Tibial artery (tissue), 4 donors: Measurements from ENCODE around the gene FITM1.

ENCODE experiments used
- DNase-seq, 2 donors: peaks; one replicate each; pipeline ENCODE4 v3.0.0-alpha.2; 2019
- H3K27ac ChIP-seq, 2 donors: fragments of 200-600 bp; sonication (generic) in 1 of 2; 1 replicate in 1 of 2; 2 replicates in 1 of 2; pipeline ENCODE4 v1.5.1; 2018 to 2019; ENCODE audit warnings: mild to moderate bottlenecking in 1 of 2
- H3K27me3 ChIP-seq, 2 donors: fragments of 200-600 bp; sonication (generic) in 1 of 2; one replicate each; pipeline versions ENCODE4 v1.5.1 to v1.6.0; 2016 to 2019
- H3K36me3 ChIP-seq, 3 donors: fragments of 200-600 bp; sonication (generic) in 2 of 3; one replicate each; pipeline ENCODE4 v1.5.1; 2016 to 2019; ENCODE audit warnings: mild to moderate bottlenecking in 2 of 3
- H3K4me1 ChIP-seq, 4 donors: fragments of 200-600 bp; sonication (generic) in 2 of 4; 1 replicate in 3 of 4; 2 replicates in 1 of 4; pipeline ENCODE4 v1.5.1; 2016 to 2019
- H3K4me3 ChIP-seq, 2 donors: fragments of 200-600 bp; sonication (generic) in 1 of 2; 1 replicate in 1 of 2; 2 replicates in 1 of 2; pipeline ENCODE4 v1.5.1; 2018 to 2019; ENCODE audit warnings: mild to moderate bottlenecking in 2 of 2
- H3K9me3 ChIP-seq, 3 donors: fragments of 200-600 bp; sonication (generic) in 1 of 3; one replicate each; pipeline ENCODE4 v1.5.1; 2016 to 2019
- CTCF ChIP-seq, 2 experiments: fragments of 200-600 bp in 1 of 2; fragments of 450-650 bp in 1 of 2; IDR thresholded peaks; one replicate each; pipeline ENCODE4 v1.5.1; 2017 to 2019; ENCODE audit warnings: antibody characterized with exemption in 2 of 2, mild to moderate bottlenecking in 1 of 2, moderate library complexity in 1 of 2
- intact Hi-C: fragments of 100-400 bp; cut with DNase I; formaldehyde crosslinking; loops from one replicate; pipeline ENCODE4 v1.15.0; 2023; ENCODE audit warnings: low total_unique reads

Gene FITM1

DNA sequence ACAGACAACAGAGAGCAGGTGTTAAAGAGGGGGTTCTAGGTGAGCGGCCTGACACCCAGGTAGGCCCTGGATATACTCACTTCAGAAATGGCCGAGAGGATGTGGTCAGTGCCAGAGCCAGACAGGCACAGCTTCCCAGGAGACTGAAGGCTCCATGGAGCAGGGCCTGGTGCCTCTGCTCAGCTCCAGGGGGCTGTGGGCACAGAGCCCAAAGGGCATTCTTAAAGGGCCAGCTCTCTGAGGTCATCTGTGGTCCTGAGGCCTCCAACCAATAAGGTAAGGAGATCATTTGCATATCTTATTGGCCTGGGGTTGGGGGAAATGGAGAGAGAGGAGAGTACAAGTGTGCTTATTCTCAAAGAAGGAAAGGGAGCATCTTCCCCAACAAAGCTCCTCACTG is 46.0 kb upstream of the FITM1 start:
- DNase-seq: no peak
- no peak for TF ChIP-seq CTCF (IDR thresholded peaks at IDR 0.05)
- Histone ChIP-seq H3K27ac (no peak overlapping the region), H3K36me3 (no peaks in the 10 kb centered on the region), H3K4me1 (peaks cover 0 to 10% (median 7%) of the 10 kb centered on the region in 4 donors), H3K27me3 (peaks cover 0 to 3% of the 10 kb centered on the region in 2 donors), H3K4me3 (no peak overlapping the region), H3K9me3 (no peaks in the 10 kb centered on the region)
- intact Hi-C loops: no loop called here

GRCh38 chr14:24085215-24085614 is 45.2 kb upstream of the FITM1 start:
- TF ChIP-seq CTCF (IDR thresholded peaks at IDR 0.05): no peak
- no peaks in the 10 kb centered on the region for H3K9me3 ChIP-seq
- no peak overlapping the region for H3K27ac ChIP-seq
- peaks cover 0 to 3% of the 10 kb centered on the region in 2 donors for H3K27me3 ChIP-seq
- intact Hi-C loops: no loop called here
- no peak overlapping the region for H3K4me3 ChIP-seq
- no peaks in the 10 kb centered on the region for H3K36me3 ChIP-seq
- no peak for DNase-seq
- peaks cover 0 to 10% (median 7%) of the 10 kb centered on the region in 4 donors for H3K4me1 ChIP-seq

DNA sequence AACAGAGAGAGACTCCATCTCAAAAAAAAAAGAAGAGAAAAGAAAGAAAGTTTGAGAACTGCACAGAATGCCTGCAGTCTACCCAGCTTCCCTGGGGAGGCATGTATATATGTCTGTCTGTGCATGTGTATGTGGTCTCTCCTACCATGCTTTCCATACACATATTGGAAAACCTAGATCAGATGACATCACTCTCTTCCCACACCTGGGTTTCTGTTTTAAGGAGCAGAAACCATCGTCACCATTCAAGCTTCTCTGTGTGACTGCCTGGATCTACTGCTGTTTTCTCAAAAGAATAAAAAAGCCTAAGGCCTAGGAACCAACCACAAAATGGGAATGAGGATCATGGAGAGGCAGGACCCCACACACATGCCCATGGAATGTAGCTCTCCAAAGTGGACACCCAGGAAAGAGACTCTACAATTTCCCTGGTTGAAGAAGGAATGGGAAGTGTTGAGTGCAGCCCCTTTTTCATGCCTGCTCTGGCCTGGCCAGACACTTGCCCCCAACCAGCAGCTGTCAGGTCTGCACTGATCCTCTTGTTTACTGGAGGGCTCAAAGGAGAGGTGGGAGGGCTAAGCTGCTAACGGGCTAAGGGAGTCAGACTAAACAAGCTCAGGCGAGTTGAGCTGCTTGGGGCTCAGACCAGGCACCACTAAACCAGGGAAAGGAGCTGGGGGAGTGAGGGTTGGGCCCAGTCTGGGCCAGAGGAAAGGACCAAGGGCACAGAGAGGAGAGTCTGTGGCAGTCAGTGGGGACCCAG is 44.1 kb upstream of the FITM1 start:
- H3K4me1 ChIP-seq: peaks cover 0 to 5% (median 4%) of the 10 kb centered on the region in 4 donors
- no peaks in the 10 kb centered on the region for H3K36me3 ChIP-seq
- intact Hi-C loops: no loop called here
- no peaks in the 10 kb centered on the region for H3K9me3 ChIP-seq
- no peak for DNase-seq
- no peak for TF ChIP-seq CTCF (IDR thresholded peaks at IDR 0.05)
- H3K27ac ChIP-seq: no peak overlapping the region
- H3K27me3 ChIP-seq: peaks cover 0 to 3% of the 10 kb centered on the region in 2 donors
- no peak overlapping the region for H3K4me3 ChIP-seq

- no peak for DNase-seq
- H3K4me3 ChIP-seq: no peak overlapping the region
- intact Hi-C loops: no loop called here
- H3K4me1 ChIP-seq: no peaks in the 10 kb centered on the region
- TF ChIP-seq CTCF (IDR thresholded peaks at IDR 0.05): no peak
- no peak overlapping the region for H3K27ac ChIP-seq
- H3K36me3 ChIP-seq: no peaks in the 10 kb centered on the region
- no peaks in the 10 kb centered on the region for H3K27me3 ChIP-seq
- H3K9me3 ChIP-seq: no peaks in the 10 kb centered on the region
Measured at GRCh38 chr14:24087004-24087403, 43.5 kb upstream of the FITM1 start.

GRCh38 chr14:24088095-24088494 is 42.4 kb upstream of the FITM1 start:
- Histone ChIP-seq H3K27me3 (no peaks in the 10 kb centered on the region), H3K9me3 (no peaks in the 10 kb centered on the region), H3K4me3 (no peak overlapping the region), H3K4me1 (peaks cover 0 to 3% (median 1%) of the 10 kb centered on the region in 4 donors), H3K27ac (no peak overlapping the region), H3K36me3 (no peaks in the 10 kb centered on the region)
- intact Hi-C loops: no loop called here
- no peak for DNase-seq
- no peak for TF ChIP-seq CTCF (IDR thresholded peaks at IDR 0.05)
